Adrenal gland (tissue), 12 donors: ENCODE measurements around the gene KPNA6. TPM values are rescaled to one million over a fixed set of nuclear protein-coding genes. Genes with fewer than 3 reads are reported as not detected.
"Not testable (repeated sequence)": the region's sequence is repeated elsewhere in the genome, so short reads cannot be mapped to it uniquely, and the experiment has no call there.

ENCODE experiments used
- DNase-seq, 7 donors: peaks; one replicate each; pipeline ENCODE4 v3.0.0-alpha.2; 2019 to 2020
- H3K27ac ChIP-seq, 5 donors: fragments of 200-600 bp; sonication (generic) in 4 of 5; 1 replicate in 3 of 5; 2 replicates in 2 of 5; pipeline versions ENCODE4 v1.5.1 to v1.8.0; 2016 to 2020; ENCODE audit warnings: mild to moderate bottlenecking in 1 of 5
- H3K27me3 ChIP-seq: fragments of 200-600 bp; 2 replicates; pipeline ENCODE4 v1.8.0; 2021
- H3K36me3 ChIP-seq, 2 donors: fragments of 200-600 bp; replicated peaks in 1 of 2; 1 replicate in 1 of 2; 2 replicates in 1 of 2; pipeline versions ENCODE4 v1.5.1 to v1.8.0; 2018 to 2022
- H3K4me1 ChIP-seq, 2 donors: fragments of 200-600 bp; replicated peaks in 1 of 2; 1 replicate in 1 of 2; 2 replicates in 1 of 2; pipeline versions ENCODE4 v1.5.1 to v1.8.0; 2018 to 2021
- H3K4me3 ChIP-seq, 4 donors: fragments of 200-600 bp; sonication (generic) in 3 of 4; one replicate each; pipeline ENCODE4 v1.5.1; 2016 to 2018
- H3K9me3 ChIP-seq, 3 donors: fragments of 200-600 bp; sonication (generic) in 1 of 3; replicated peaks in 1 of 3; 1 replicate in 2 of 3; 2 replicates in 1 of 3; pipeline versions ENCODE4 v1.5.1 to v1.8.0; 2016 to 2021
- CTCF ChIP-seq, 6 experiments: fragments of 450-650 bp in 4 of 6; fragments of 200-600 bp in 2 of 6; sonication (generic) in 1 of 6; IDR thresholded peaks; 1 replicate in 5 of 6; 2 replicates in 1 of 6; pipeline versions ENCODE4 v1.5.1 to v1.8.0; 2016 to 2021; ENCODE audit warnings: antibody characterized with exemption in 6 of 6, mild to moderate bottlenecking in 2 of 6, moderate library complexity in 1 of 6
- POLR2A ChIP-seq, 2 donors: fragments of 450-650 bp; IDR thresholded peaks; one replicate each; pipeline ENCODE4 v1.6.1; 2017; ENCODE audit warnings: antibody characterized with exemption in 2 of 2, mild to moderate bottlenecking in 2 of 2, moderate library complexity in 1 of 2
- WGBS, 4 donors: extraction: QIAGEN DNeasy Blood & Tissue Kit in 2 of 4; methylation state at CpG; one replicate each; pipeline versions ENCODE4 v1.1.5 to v1.1.7; 2013 to 2017; 5-methylcytosine and 5-hydroxymethylcytosine counted together
- intact Hi-C, 2 donors: fragments of 100-400 bp; cut with DNase I; formaldehyde crosslinking; loops; one replicate each; pipeline versions ENCODE4 v1.14.1 to v1.15.0; 2022 to 2023
- polyA plus RNA-seq, 3 donors: library from polyadenylated mRNA; stranded (reverse); fragments of 200-250 nt in 2 of 3; fragments of 350-450 nt in 1 of 3; fragmentation: Illumina TruSeq in 1 of 3; extraction: RNeasy Lipid Tissue Mini Kit (QIAGEN cat#74804) in 1 of 3; gene quantifications; one replicate each; pipeline ENCODE4 v1.2.3, GENCODE V29; 2013 to 2014
- total RNA-seq, 9 donors: library from RNA; depleted of rRNA in 4 of 9; stranded (reverse); fragments of >200 nt in 4 of 9; fragments of 120-200 nt in 1 of 9; fragmentation: NEBNext Ultra II Directional in 1 of 9; extraction: Animal tissue kit (Norgen Biotek cat#: 25700) in 1 of 9; gene quantifications; one replicate each; pipeline versions ENCODE4 v1.1.0 to v1.2.4, GENCODE V29; 2013 to 2023
- donor health status: healthy with polysubstance abuse.
- donor health status: Bipolar disorder and iron deficiency.
- donor health status: DM: yes; HTN: yes; CAD: no.
- donor health status: DM: no; HTN: no; CAD: no.
- donor health status: DM: no; HTN: no; CAD: no.
- donor health status: DM: yes; HTN: yes; CAD: no.

Gene KPNA6
- total and polyA plus RNA-seq, 12 donors, result 9.3 to 86.6 (median 51.0) TPM

- Histone ChIP-seq H3K9me3 (no peaks in the 10 kb centered on the region), H3K4me1 (peaks cover 0 to 14% of the 10 kb centered on the region in 2 donors), H3K36me3 (peaks cover 0 to 7% of the 10 kb centered on the region in 2 donors), H3K4me3 (no peak overlapping the region), H3K27me3 (no peaks in the 10 kb centered on the region), H3K27ac (no peak overlapping the region)
- no peak for TF ChIP-seq POLR2A (IDR thresholded peaks at IDR 0.05)
- TF ChIP-seq CTCF (IDR thresholded peaks at IDR 0.05), result no peak
- DNase-seq, result no peak
- WGBS, 4 donors, result 88 to 93% (median 90%) methylated on average over 8 to 9 of the region's 9 CpGs
- intact Hi-C loops, result no loop called here
Observed at GRCh38 chr1:32150847-32151246, 43.0 kb downstream of the KPNA6 start.

GRCh38 chr1:32151319-32151787 lies 43.5 kb downstream of the KPNA6 start:
- no peak for DNase-seq
- H3K4me3 ChIP-seq, result no peak overlapping the region
- H3K9me3 ChIP-seq, result no peaks in the 10 kb centered on the region
- H3K36me3 ChIP-seq, result peaks cover 0 to 12% of the 10 kb centered on the region in 2 donors
- intact Hi-C loops, result no loop called here
- H3K4me1 ChIP-seq, result peaks cover 0 to 14% of the 10 kb centered on the region in 2 donors
- H3K27me3 ChIP-seq, result no peaks in the 10 kb centered on the region
- H3K27ac ChIP-seq, result no peak overlapping the region
- TF ChIP-seq CTCF (IDR thresholded peaks at IDR 0.05), result no peak
- no peak for TF ChIP-seq POLR2A (IDR thresholded peaks at IDR 0.05)
- WGBS, 4 donors, result 63 to 68% (median 67%) methylated on average over 5 of the region's 5 CpGs

- intact Hi-C loops, result no loop called here
- TF ChIP-seq CTCF (IDR thresholded peaks at IDR 0.05) (no peak), POLR2A (IDR thresholded peaks at IDR 0.05) (no peak)
- peaks cover 3 to 89% of the 10 kb centered on the region in 2 donors for H3K36me3 ChIP-seq
Observed at GRCh38 chr1:32159189-32159588, 51.3 kb downstream of the KPNA6 start.

GRCh38 chr1:32163405-32163804 lies 55.5 kb downstream of the KPNA6 start:
- intact Hi-C loops, result no loop called here
- H3K4me1 ChIP-seq, result no peaks in the 10 kb centered on the region
- H3K36me3 ChIP-seq, result peaks cover 2 to 92% of the 10 kb centered on the region in 2 donors
- no peak overlapping the region for H3K27ac ChIP-seq
- no peak overlapping the region for H3K4me3 ChIP-seq
- no peak for DNase-seq
- no peaks in the 10 kb centered on the region for H3K9me3 ChIP-seq
- no peaks in the 10 kb centered on the region for H3K27me3 ChIP-seq
- WGBS, 4 donors, result 88 to 94% (median 93%) methylated on average over 2 of the region's 2 CpGs
- TF ChIP-seq CTCF (IDR thresholded peaks at IDR 0.05) (no peak), POLR2A (IDR thresholded peaks at IDR 0.05) (no peak)

More at GRCh38 chr1:32159189-32159588, 51.3 kb downstream of the KPNA6 start:
- H3K9me3 ChIP-seq, result no peaks in the 10 kb centered on the region
- no peak for DNase-seq
- no peaks in the 10 kb centered on the region for H3K4me1 ChIP-seq
- H3K27me3 ChIP-seq, result no peaks in the 10 kb centered on the region
- H3K27ac ChIP-seq, result no peak overlapping the region
- 59 to 71% (median 66%) methylated on average over 3 of the region's 3 CpGs for WGBS, 4 donors
- H3K4me3 ChIP-seq, result no peak overlapping the region

GRCh38 chr1:32165633-32166032 lies 57.8 kb downstream of the KPNA6 start:
- intact Hi-C loops, H3K4me1 ChIP-seq, H3K27ac ChIP-seq, H3K9me3 ChIP-seq, DNase-seq, H3K4me3 ChIP-seq, H3K27me3 ChIP-seq: not testable (repeated sequence)
- 90 to 95% (median 94%) methylated on average over 10 of the region's 10 CpGs for WGBS, 4 donors
- peaks cover 0 to 81% of the 10 kb centered on the region in 2 donors for H3K36me3 ChIP-seq
